ENCODE data around the gene SGK1.
"Not testable (repeated sequence)": the region's sequence is repeated elsewhere in the genome, so short reads cannot be mapped to it uniquely, and the experiment has no call there.

Gene SGK1

DNA sequence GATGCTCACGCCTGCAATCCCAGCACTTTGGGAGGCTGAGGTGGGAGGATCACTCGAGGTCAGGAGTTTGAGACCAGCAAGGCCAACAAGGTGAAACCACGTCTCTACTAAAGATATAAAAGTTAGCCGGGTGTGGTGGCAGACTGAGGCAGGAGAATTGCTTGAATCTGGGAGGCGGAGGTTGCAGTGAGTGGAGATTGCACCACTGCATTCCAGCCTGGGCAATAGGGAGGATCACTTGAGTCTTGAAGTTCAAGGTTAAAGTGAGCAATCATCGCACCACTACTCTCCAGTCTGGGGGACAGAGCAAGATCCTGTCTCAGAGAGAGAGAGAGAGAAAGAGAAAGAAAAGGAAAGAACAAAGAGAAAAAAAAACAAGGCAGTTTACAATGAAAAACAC lies 13.5 kb downstream of the SGK1 start:
- not testable (repeated sequence) for DNase-seq (ENCODE audit: low read depth in 2 of 2)

DNA sequence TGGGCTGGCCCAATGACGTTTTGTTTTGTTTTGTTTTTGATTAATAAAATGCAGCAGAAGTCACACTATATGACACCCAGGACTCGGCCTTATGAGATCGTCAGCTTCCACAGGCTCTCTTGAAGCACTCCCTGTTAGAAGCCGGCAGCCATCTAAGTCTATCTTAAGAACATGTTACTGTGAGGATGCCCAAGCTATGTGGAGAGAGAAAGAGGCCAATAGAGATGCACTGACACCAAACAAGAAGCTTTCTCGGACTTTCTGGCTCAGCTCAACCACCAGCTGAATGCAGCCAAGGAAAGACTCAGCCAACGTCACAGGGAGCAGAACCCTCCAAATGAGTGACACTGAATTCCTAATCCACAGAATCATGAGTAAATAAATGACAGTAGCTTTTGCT lies 14.0 kb downstream of the SGK1 start:
- DNase-seq (ENCODE audit: low read depth in 2 of 2), result no peak

DNA sequence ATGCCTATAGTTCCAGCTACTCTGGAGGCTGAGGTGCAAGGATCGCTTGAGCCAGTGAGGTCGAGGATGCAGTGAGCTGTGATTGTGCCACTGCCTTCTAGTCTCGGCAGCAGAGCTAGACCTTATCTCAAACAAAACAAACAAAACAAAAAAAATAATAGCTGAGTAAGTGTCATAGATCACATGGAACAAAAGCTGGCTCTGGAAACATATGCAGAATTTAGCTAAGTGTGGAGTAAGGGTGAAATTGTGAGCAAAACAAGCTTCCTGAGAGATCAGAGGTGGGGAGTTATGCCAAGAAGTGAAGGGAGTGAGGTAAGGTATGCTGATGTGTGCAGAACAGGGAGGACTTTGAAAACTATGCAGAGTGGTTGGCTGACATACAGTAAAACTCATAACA lies 18.7 kb downstream of the SGK1 start:
- no peak for DNase-seq (ENCODE audit: low read depth in 2 of 2)

DNA sequence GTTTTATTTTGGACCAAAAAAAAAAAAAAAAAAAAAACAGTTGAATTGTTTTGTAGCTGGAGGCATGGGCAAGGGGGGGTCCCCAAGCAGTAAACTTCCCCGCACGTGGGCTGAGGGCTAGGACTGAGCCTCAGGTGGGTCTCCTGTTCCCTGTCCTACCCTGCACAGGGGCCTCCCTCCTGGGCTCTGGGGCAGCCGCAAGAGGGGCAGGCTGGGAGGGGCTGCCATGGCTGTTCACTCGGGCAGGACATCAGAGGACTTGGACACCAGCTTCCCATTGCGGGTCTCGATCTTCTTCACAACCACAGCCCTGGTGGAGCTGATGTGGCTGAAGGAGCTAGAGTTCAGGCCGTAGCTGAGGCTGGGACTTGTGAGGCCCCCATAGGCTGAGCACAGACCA lies 21.1 kb downstream of the SGK1 start:
- DNase-seq (ENCODE audit: low read depth in 2 of 2), result no peak

DNA sequence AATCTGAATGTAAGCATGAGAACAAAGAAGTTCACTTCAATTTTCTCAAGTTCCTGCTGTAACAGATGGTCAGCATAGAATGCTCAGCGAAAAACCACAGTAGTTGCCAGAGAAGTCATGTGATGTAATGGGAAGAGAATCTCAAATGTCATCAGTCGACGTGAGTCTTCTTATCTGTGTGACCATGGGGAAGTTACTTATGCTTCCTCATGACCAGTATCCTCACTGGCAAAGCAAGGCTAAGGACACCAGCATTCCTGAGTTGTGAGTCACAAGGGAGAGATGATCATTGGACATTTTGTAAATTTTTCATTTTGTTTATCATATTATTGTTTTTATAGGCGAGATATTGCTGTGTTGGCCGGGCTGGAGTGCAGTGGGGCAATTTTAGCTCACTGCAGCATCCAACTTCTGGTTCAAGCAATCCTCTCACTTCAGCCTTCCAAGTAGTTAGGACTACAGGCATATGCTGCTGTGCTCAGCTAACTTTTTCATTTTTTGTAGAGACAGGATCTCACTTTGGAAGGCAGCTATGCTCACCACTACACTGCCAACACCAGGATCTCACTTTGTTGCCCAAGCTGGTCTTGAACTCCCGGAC lies 21.9 kb downstream of the SGK1 start:
- DNase-seq (ENCODE audit: low read depth in 2 of 2), result no peak

DNA sequence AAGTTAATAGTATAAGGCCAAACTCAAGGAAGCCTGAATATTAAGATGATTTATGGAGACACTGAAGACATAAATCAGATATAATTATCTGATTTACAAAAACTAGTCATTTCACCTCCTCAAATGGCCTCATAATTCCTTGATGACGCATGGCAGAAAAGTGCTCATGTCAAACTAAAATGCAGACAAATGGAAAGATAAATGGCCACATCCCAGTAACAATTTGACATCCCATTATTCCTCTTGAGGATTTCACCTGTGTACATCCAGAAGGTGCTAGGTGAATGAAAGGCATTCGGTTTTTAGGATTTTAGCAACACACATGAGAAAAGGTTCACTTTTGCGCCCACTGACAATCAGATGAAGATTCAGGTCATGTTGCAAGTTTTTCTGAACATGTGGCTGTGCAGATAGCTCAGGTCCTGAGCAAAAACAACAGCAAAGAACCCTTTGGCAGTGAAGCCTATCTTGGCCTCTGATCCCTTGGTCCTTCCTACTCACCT lies 24.2 kb downstream of the SGK1 start:
- no peak for DNase-seq (ENCODE audit: low read depth in 2 of 2)

DNA sequence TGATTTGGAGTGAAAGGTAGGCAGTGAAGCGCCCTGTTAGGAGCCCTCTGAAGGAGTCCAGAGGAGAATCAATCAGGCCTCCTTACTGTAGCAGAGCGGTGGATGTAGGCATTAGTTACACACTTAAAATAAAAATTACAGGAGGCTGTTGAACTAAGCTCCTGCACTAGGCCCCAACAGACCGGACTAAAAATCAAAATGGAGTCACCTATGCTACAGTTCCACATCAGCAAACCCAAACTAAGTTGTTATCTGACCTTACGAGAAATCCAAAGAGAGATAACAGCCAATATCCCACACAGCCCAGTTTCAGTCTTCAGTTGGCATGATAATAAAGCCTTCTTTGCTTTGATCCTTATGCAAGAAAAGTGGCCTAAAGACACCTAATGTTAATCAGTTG lies 26.8 kb downstream of the SGK1 start:
- DNase-seq (ENCODE audit: low read depth in 2 of 2), result no peak

DNA sequence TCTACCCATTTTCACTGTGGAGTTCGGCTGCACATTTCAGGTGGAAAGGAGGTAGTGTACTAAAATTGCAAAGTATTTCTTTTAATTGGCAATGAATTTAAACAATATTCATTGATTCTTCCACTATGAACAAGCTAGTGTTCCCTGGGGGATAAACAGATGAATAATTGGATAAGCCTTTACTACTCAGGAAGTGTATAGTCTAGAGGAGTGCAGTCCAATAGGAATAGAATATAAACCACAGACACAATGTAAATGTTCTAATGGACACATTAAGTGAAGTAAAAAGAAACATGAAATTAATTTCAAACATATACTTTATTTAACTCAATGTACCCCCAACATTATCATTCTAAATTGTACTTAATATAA lies 28.7 kb downstream of the SGK1 start:
- no peak for DNase-seq (ENCODE audit: low read depth in 2 of 2)

DNA sequence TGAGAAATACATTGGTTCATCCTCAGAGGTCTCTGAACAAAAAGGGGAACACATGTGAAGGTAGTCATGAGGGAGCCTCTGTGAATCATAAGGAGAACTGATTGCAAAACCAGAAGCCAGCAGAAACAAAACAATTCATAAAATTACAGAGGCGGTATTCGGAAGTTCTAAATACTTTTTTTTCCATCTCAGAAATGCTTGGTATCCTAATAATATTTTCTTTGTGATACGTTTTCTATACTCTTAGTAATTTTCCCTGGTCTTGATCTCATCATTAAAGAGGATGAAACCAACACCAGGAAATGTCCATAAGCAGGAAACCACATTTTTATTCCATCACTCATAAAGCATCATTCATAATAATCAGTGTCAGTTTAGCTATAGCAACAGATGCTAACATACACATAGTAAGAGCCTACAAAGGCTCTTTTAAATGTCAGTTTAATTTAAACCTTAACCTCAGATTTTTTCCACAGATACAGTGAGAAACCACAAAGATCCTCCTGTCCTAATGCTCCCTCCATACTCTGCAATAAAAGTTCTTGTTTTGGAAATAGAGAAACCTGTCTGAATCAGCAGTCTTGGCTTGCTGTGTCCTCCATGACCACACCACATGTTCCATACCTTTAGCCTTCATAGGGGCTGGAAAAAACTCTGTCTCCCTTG lies 29.2 kb downstream of the SGK1 start:
- no peak for DNase-seq (ENCODE audit: low read depth in 2 of 2)

DNA sequence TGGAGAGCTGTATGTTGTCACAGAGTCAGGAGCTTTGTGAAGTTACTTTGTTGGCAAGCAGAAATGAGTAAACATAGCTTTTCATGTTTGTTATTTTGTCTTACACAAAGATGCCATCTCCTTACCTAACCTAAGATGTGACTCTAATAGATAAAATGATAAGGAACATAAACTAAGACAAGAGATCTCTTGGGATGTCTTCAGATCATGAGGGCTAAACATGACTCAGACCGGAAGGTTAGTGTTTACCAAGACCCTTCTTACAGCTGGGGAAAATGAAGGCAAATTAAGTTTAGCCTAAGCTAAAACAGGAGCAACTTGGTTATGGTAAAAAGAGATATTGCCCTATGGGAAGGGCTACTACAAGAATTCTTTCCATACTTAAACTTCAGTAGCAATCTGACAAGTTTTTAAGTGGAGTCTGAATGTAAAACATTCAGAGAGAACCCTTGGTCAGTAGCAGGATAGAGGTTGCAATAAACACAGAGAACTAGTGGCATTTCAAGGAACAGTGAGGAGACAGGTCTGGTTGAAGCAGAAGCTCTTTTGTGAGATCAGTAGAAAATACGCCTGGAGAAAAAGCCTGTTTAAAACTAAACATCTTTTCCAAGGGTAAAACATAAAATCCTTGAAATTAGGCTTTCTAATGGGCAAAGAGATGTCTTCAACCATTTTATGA lies 29.9 kb downstream of the SGK1 start:
- DNase-seq (ENCODE audit: low read depth in 2 of 2), result no peak

DNA sequence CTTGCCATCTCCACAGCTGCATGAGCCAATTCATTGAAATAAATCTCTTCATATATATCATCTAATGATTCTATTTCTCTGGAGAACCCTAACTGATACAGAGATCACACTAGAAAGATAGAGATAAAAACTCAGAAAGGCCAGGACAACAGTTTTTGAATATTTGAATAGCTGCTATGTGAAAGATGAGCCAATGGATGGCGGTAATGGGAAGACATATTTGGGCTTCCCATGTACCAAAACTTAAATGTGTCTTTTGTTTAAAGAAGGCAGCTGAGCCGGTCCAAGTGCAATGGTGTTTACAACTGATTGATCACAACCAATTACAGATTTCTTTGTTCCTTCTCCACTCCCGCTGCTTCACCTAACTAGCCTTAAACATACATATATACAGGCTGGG lies 35.1 kb downstream of the SGK1 start:
- DNase-seq (ENCODE audit: low read depth in 2 of 2), result no peak

DNA sequence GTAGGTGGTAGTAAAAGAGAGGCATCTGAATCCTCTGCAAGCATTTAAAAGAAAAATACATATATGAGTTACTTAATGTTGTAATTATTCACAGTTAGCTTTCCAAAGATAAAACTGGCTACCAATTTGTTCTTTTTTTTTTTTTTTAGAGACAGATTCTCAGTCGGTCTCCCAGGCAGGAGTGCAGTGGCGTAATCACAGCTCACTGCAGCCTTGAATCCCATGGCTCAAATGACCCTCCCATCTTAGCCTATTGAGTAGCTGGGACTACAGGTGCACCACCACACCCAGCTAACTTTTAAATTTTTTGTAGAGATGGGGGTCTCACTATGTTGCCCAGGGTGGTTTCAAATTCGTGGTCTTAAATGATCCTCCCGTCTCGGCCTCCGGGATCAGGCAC lies 36.5 kb downstream of the SGK1 start:
- no peak for DNase-seq (ENCODE audit: low read depth in 2 of 2)

DNA sequence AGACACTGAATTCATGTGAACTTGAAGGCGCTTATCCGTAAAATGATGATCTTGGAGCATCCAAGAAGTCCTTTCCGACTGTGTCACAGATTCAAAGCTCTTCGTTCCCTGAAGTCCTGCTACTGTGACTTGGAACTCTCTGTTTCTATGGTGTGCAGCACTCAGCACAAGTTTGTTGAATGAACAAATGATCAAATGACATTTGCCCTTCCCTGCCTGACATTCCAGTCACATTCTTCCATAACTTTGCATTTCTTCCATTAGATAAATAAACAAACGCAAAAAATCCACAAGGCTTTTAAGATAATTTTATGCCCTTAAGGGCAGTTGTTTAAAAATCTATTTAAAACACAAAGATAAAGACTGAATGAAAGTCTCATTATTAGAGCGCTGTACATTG lies 39.9 kb downstream of the SGK1 start:
- no peak for DNase-seq (ENCODE audit: low read depth in 2 of 2)

DNA sequence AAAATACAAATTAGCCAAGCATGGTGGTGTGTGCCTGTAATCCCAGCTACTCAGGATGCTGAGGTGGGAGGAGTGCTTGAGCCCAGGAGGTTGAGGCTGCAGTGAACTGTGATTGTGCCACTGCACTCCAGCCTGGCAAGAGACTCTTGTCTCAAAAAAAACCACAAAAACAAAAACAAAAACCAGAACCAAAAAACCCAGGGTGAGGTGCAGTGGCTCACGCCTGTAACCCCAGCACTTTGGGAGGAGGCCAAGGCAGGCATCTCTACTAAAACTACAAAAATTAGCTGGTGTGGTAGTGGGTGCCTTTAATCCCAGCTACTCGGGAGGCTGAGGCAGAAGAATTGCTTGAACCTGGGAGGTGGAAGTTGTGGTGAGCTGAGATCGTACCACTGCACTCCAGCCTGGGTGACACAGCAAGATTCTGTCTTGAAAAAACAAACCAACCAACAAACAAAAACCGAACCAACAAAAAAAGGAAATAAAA lies 41.0 kb downstream of the SGK1 start:
- DNase-seq (ENCODE audit: low read depth in 2 of 2), result not testable (repeated sequence)

DNA sequence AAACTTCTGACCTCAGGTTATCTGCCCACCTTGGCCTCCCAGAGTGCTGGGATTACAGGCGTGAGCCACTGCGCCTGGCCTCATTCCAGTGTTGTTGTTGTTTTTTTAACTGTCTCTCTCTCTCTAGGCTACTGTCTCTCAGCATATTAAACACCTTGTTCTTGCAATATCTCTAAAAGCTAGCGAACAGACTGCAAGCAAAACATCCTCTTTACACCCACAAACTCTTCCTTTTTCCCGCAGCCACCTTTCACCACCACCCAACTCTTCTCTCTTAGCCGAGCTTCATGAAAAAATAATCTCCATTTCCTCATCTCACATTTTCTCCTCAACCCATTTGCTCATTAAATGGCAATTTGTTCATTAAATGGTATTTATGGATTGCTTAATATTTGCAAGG lies 45.5 kb downstream of the SGK1 start:
- no peak for DNase-seq (ENCODE audit: low read depth in 2 of 2)

DNA sequence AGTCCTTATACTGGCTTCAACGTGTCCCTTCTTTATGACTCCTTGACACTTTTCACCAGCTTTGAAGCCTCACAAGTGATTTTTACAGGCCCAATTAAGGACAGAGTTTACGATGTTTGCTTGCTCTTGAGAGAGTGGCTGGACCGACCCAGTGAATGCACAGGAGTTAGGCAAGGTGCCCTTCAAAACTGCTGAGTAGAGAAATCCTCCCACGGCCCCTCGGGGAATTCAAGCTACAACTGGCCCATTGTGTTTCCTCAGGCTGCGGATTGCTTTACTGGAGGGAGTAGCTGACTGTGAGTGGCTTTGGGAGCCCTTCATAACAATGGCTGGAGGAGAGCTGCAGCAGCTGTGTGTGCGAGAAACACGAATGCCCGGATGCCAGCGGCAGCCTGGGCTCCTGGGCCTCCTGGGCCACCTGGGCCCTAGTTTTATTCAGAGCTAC lies 50.0 kb downstream of the SGK1 start:
- DNase-seq (ENCODE audit: low read depth in 2 of 2), result no peak

DNA sequence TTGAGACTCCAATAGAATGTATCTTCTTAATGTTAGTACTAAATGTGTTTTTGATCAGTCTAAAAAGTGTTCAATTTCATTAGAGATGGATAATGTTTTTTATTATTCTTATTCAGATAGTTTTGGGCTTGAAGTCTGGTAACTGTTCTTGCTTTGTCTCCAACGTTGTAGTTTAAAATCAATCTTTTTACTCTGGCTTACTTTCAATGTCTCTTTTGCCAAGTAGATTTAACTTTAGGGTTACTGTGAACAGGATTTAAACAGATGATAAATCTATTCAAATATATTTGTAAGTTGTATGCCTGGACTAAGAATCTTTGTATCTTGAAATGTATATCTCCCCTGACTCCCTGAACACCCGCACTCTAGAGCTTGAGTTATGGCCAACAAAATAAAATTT lies 51.1 kb downstream of the SGK1 start:
- DNase-seq (ENCODE audit: low read depth in 2 of 2), result no peak

DNA sequence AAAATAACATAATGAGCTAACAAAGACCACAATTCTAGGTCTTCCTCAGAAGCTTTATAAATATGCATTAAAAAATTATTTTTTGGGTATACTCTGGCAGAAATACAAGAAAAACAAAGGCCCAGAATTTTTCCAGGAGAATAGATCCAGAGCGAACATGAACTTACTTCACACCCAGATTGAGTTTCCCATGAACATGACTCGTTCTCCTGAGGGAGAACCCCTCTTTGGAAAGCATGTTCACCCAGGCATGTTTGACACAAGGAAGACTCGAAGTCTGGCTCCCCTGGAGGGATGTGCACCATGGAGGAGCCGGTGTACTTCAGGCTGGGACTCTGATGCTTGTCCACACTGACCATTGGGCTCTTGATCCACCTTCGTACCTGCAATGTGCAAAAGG lies 56.1 kb downstream of the SGK1 start:
- DNase-seq (ENCODE audit: low read depth in 2 of 2), result no peak

DNA sequence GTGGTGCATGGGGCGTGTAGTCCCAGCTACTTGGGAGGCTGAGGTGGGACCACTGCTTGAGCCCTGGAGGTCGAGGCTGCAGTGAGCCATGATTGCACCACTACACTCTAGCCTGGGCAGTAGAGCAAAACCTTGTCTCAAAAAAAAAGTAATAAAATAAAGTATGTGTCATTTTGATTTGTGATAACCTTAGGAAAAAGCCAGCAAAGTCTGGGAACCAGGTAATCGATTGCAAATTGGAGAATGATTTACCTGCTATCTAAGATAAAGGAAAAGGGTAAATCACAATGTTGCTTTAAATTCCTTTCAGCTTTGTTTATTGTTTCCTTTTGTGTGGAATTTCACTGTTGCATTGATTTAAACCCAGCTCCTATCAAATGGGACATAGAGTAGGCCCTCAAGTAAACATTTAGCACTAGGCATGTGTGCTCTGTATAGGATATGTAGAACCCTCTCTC lies 59.0 kb downstream of the SGK1 start:
- DNase-seq (ENCODE audit: low read depth in 2 of 2), result no peak

DNA sequence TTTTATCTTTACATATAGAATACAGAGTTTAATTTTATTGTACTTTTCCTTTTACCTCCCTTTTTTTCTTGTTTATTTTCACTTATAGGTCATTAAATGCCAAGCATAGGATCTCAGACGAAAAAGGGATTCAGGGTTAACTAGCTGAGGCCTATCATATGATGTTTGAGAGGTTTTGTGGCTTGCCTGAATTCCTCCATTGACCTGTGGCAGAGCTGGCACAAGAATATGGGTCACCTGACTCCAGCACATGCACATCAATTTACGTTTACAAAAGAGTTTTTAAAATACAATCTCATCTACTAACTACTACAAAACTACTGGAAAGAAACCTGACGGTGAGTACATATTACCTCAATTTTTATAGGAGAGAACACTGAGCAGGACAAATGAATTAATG lies 60.4 kb downstream of the SGK1 start:
- no peak for DNase-seq (ENCODE audit: low read depth in 2 of 2)

DNA sequence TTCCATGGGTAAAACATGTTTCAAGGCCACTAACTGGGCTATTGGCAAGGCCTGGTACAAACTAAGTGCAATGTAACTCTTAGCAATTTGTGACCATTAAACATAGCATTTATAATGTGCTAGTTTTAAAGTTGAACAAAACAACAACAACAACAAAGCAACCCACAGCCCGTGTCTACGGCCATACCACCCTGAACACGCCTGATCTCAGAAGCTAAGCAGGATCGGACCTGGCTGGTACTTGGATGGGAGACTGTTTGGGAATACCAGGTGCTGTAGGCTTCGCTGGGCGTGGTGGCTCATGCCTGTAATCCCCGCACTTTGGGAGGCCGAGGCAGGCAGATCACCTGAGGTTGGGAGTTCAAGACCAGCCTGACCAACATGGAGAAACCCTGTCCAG lies 61.0 kb downstream of the SGK1 start:
- no peak for DNase-seq (ENCODE audit: low read depth in 2 of 2)

DNA sequence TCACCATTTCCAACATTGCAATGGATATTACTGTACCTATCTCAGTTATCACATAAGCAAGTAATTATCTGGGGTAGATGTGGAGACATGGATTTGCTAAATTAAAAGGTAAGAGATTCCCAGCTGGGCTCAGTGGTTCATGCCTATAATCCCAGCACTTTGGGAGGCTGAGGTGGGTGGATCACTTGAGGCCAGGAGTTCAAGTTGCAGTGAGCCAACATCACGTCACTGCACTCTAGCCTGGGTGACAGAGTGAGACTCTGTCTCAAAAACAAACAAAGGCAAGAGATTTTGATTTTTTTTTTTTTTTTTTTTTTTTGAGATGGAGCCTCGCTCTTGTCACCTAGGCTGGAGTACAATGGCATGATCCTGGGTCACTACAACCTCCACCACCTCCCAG lies 62.6 kb downstream of the SGK1 start:
- DNase-seq (ENCODE audit: low read depth in 2 of 2), result not testable (repeated sequence)

DNA sequence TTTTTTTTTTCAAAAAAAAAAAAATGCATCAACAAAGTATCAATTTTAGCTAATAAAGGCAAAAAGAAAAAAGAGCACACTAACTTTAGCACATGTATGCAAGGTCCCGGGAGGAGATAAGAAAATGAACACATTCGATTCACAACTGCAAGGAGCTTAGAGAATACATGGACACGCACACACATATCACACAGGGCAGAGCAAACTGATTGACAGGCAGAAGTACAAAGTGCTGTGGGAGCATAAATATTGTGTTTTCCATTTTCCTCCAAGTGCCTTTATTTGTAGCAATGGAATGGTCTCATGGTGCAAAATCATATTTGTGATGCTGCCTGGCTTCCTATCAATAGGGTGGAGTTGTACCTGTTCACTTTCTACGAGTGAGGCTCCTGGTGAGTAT lies 63.8 kb downstream of the SGK1 start:
- DNase-seq (ENCODE audit: low read depth in 2 of 2), result no peak
